Esophagus mucosa (tissue), 1 donor: ENCODE data around the gene OR2T34. TPM values are rescaled to one million over a fixed set of nuclear protein-coding genes. Genes with fewer than 3 reads are reported as not detected.
"Not testable (repeated sequence)": the region's sequence is repeated elsewhere in the genome, so short reads cannot be mapped to it uniquely, and the experiment has no call there.

Experiments used
- ATAC-seq: fragments of 200-7000 bp; cut with Tn5 transposase; one replicate; pipeline ENCODE4 v1.9.1; 2020
- total RNA-seq: library from RNA; stranded (reverse); gene quantifications from one replicate; pipeline ENCODE4 v1.2.4, GENCODE V29; 2023
- donor health status: DM: yes; HTN: yes; CAD: no.

Gene OR2T34
- not detected for total RNA-seq

GRCh38 chr1:248574657-248575056 is at the start of gene OR2T34:
TSS of gene OR2T34 (minus strand) at chr1:248574757. CDS start at chr1:248574757, 0 bp downstream.
- not testable (repeated sequence) for ATAC-seq

GRCh38 chr1:248622570-248623001 is 48.0 kb upstream of the OR2T34 start:
- ATAC-seq = peak; percentile 75

GRCh38 chr1:248621770-248622169 is 47.2 kb upstream of the OR2T34 start:
- ATAC-seq = no peak

DNA sequence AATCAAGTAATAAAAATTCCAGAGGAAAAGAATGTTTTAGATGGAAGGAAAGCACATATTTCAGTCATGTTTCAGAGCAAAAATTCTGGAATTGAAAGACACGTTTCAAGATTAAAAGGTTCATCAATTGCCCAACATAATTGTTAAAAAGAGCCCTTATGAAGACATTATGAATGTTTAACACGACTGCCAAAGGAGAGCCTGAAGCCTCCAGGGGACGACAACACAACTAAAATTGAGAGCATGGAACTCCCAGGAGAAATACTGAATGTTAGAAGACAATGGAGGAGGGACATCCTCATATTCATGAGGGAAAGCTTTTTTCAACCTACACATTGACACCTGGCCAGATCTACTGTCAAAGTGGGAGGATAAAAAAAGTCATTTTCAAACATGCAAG is 44.3 kb upstream of the OR2T34 start:
- no peak for ATAC-seq

DNA sequence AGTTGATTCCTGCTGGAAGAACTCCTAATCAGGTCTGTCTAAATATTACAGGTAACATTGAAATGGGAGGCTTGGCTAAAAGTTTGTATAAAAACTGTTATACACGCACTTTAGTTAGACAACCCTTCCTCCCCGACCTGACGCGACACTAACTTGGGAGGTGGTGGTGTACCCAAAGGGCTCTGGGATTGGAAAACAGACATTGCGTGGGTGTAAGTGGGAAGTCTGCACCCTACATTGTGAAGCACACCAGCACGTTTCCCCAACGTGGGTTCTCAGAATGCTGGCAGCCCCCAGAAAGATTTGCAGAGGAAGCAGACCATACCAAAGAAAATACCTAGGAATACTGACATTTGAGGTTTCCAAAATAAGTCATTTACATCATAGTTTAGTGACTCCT is 43.6 kb upstream of the OR2T34 start:
- no peak for ATAC-seq

- ATAC-seq = no peak
These were observed 39.2 kb upstream of the OR2T34 start for GRCh38 chr1:248613742-248614141.

- no peak for ATAC-seq
These were observed 37.4 kb upstream of the OR2T34 start for GRCh38 chr1:248611883-248612414.

DNA sequence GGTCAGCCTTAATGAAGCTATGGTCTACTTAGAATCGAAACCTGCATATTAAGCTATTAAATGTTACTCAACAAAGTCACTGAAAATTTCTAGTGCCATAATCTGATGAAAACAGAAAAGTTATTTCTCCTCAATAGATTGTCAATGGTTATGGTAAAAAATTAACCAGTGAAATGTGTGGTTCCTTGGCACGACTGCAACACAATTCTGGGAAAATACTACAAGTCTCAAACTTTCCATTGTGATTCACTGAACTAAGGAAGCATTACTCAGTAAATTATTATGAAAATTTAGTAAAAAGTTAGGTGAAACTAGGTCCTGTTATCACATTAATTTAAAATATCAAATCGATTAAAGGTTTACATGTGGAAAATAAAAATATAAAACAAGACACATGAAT is 35.7 kb upstream of the OR2T34 start:
- no peak for ATAC-seq

DNA sequence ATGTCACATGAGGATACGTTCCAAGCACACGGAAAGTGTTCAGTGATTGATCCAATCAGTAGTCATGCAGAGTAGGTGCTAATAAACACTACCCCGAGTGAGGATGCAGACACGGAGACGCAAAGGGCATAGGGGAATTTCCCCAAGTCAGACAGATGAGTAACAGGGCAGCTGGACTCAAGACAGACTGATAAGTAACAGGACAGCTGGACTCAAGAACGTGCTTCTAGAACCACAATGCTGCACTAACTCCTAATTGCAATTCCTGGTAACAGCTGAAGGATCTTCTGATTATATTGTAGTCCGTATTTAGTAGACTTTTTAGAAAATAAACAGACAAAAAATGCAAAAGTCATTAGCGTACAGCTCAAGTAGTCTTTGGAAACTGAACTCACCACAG is 24.8 kb upstream of the OR2T34 start:
- no peak for ATAC-seq

DNA sequence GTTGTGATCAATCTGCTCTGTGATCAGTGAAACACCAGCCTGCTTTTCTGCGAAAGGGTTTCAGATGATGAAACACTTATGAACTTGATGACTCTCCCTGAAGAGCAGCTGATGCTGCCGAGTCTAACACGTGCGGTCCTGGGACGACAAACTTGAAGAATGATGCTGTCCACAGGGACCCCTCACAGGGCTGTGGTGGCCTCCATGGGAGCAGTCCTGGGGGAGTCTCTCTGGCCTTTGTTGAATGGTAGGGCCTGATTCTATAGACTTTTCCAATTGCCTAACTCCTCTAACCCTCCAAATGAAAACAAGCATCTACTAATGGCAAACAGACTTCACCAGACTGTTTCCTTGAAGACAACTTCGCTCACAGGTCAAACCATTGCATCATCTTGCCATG is 23.0 kb upstream of the OR2T34 start, which contains the start of gene OR2T10:
Gene OR2T10, minus strand, starts transcription at position 112 of the 400 bp plus-strand sequence. CDS start 3,932 bp downstream, outside the sequence.
- no peak for ATAC-seq

GRCh38 chr1:248596615-248597014 is 22.1 kb upstream of the OR2T34 start:
- no peak for ATAC-seq

DNA sequence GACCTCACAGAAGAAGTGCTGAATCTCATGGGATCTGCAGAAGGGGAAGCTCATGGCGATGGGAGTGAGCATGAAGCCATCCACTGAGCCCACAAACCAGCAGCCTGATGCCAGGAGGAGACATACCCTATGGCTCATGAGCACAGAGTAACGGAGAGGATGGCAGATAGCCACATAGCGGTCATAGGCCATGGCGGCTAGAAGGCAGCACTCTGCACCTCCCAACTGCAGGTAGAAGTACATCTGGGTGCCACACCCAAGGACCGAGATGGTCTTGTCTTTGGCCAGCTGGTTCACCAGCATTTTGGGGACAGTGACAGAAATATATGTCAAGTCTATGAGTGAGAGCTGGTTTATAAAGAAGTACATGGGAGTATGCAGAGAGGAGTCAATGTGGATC is 18.7 kb upstream of the OR2T34 start:
- ATAC-seq = no peak

GRCh38 chr1:248592655-248593054 is 18.1 kb upstream of the OR2T34 start:
- ATAC-seq = no peak

GRCh38 chr1:248590055-248590454 is 15.5 kb upstream of the OR2T34 start:
- ATAC-seq = no peak

DNA sequence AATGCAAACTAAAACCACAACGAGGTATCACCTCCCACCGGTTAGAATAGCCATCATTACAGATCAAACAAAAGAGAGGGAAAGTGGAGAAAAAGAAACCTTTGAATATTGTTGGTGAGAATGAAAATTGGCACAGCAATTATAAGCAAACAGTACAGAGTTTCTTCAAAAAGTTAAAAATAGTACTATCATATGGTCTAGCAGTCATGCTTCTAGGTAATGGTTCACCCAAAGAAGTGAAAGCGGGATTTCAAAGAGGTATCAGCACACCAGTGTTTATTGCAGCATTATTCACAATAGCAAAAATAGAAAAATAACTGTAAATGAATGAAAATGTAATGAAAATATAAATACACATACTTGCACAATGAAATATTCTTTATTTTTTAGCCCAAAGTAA is 14.8 kb upstream of the OR2T34 start:
- no peak for ATAC-seq

DNA sequence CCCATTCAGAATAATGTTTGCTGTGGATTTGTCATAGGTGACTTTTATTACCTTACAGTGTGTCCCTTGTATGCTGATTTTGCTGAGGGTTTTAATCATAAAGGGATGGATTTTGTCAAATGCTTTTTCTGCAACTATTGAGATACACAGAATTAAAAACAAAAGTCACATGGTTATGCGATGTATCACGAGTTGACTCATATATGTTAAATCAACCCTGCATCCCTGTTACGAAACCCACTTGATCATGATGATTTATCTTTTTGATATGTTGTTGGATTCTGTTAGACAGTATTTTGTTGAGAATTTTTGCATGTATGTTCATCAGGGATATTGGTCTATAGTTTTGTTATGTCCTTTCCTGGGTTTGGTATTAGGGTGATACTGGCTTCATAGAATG is 10.7 kb upstream of the OR2T34 start:
- ATAC-seq = no peak

GRCh38 chr1:248576260-248576980 is 1.9 kb upstream of the OR2T34 start:
- no peak for ATAC-seq

DNA sequence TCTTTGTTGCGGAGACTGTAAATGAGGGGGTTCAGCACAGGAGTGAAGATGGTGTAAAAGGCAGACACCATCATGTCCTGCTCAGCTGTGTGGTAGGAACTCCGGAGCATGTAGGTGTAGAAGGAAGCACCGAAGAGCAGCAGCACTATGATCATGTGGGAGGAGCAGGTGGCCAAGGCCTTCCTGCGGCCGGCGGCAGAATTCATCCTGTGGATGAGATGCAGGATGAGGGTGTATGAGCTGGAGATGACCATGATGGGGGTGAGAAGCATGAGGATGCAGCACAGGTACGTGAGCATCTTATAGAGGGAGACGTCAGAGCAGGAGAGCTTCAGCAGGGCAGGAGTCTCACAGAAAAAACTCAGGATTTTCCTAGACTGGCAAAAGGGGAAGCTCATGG is 701 bp downstream of the OR2T34 start:
- ATAC-seq = not testable (repeated sequence)

- not testable (repeated sequence) for ATAC-seq
These were observed 2.5 kb downstream of the OR2T34 start for GRCh38 chr1:248572049-248572448.

DNA sequence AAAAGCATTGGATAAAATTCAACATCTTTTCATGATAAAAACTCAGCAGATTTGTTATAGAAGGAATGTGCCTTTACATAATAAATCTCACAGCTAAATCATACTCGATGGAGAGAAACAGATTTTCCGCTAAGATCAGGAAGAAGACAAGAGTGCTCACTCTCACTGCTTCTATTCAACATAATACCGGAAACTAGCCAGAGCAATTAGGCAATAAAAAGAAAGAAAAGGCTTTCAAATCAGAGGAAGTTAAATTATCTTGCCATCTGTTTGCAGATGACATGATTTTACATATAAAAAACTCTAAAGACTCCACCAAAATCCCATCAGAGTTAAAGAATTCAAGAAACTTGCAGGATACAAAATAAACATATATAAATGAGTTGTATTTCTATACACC is 3.7 kb downstream of the OR2T34 start:
- ATAC-seq = not testable (repeated sequence)

DNA sequence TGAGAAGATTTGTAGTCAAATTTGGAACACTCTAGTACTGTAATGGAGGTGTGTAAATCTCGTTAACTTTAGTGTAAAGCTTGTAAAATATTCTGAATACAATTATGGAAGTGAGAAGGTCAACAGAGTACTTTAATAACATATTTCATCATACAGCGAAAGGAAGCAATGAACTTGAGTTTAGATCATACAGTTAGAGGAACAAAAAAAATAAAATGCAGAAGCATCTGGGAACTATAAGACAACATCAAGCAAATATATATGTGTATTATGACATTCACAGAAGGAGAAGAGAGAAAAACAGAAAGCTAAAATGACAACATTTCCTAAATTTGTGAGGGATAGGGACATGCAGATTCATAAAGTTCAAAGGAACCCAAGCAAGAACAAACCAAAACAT is 5.5 kb downstream of the OR2T34 start:
- not testable (repeated sequence) for ATAC-seq

GRCh38 chr1:248565530-248566373 is 8.8 kb downstream of the OR2T34 start:
- ATAC-seq = not testable (repeated sequence)

- not testable (repeated sequence) for ATAC-seq
These were observed 11.9 kb downstream of the OR2T34 start, which contains the start of gene OR2T29 for GRCh38 chr1:248562672-248563071. TSS of gene OR2T29 (minus strand) at chr1:248562772. CDS start at chr1:248559491, 3,281 bp downstream.
